Activated CD4-positive, alpha-beta memory T cell treated with anti-CD3 and anti-CD28 coated beads for 36 hours (primary cell): ENCODE results near the gene SLC30A5. TPM values are rescaled to one million over a fixed set of nuclear protein-coding genes. Genes with fewer than 3 reads are reported as not detected.
"Not testable (repeated sequence)": the region's sequence is repeated elsewhere in the genome, so short reads cannot be mapped to it uniquely, and the experiment has no call there.

ENCODE experiments used
- CTCF ChIA-PET: fragments of 350-600 bp; sonication (Branson Sonifier 250); formaldehyde crosslinking; loops from one replicate; lab custom pipeline; 2021; ENCODE audit warnings: antibody characterized with exemption, inconsistent platforms; lab: Charles Lee
- POLR2A ChIA-PET: fragments of 350-600 bp; sonication (Branson Sonifier 250); formaldehyde crosslinking; loops from one replicate; lab custom pipeline; 2021; ENCODE audit warnings: antibody characterized with exemption; lab: Charles Lee
- DNase-seq: peaks from one replicate; pipeline ENCODE4 v3.0.0-alpha.2; 2020
- H3K27ac Mint-ChIP-seq: one replicate; pipeline ENCODE4 v1.8.0; 2021; ENCODE audit warnings: mixed read lengths
- H3K27me3 Mint-ChIP-seq: one replicate; pipeline ENCODE4 v1.8.0; 2021; ENCODE audit warnings: mixed read lengths
- H3K36me3 Mint-ChIP-seq: one replicate; pipeline ENCODE4 v1.8.0; 2021; ENCODE audit warnings: mixed read lengths
- H3K4me1 Mint-ChIP-seq: one replicate; pipeline ENCODE4 v1.8.0; 2021; ENCODE audit warnings: low read depth, mixed read lengths
- H3K4me3 Mint-ChIP-seq: one replicate; pipeline ENCODE4 v1.8.0; 2021; ENCODE audit warnings: mild to moderate bottlenecking, mixed read lengths
- H3K9me3 Mint-ChIP-seq: one replicate; pipeline ENCODE4 v1.8.0; 2021; ENCODE audit warnings: mixed read lengths
- intact Hi-C: fragments of 100-400 bp; cut with micrococcal nuclease; formaldehyde crosslinking; loops from one replicate; pipeline ENCODE4 v1.15.1; 2023
- total RNA-seq, 2 experiments: library from RNA; stranded (reverse); gene quantifications; one replicate each; pipeline ENCODE4 v1.2.3, GENCODE V29; 2021

The SLC30A5 gene
- total RNA-seq, 2 experiments from 2014 or later: 42.8 to 49.0 TPM

DNA sequence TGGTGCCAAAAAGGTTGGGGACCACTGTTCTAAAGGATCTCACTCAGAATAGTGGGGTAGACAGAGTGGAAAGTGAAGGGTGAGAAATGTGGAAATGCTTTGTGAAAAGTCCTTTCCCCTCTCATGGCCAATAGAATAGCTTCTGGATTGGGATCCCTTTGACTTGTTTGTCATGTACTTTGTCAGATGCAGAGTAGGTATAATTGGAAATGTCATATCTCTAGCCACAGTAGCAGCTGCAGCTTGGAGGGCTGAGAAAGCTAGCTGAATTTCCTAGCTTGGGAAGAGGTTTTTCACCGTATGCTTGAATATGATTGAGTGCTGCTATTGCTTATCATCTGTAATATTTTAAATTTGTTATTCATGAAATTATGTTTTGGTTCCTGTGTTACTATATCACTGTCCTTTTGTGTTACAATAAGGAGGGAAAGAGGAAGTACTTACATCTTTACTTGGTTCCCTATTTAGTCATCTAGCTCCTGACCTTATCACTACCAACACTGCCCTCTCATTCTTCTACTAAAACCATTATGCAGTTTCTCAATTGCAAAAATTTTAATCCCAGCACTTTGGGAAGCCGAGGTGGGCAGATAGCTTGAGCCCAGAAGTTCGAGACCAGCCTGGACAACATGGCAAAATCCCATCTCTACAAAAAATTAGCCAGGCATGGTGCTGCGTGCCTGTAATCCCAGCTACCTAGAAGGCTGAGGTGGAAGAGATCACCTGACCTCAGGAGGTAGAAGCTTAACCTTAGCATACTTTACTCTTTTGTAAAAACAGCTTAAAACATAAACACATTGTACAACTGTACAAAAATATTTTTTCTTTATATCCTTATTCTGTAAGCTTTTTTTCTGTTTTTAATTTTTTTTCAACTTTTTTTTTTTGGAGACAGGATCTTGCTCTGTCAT is 12.4 kb downstream of the SLC30A5 start:
- H3K4me3 Mint-ChIP-seq: no peak overlapping the region
- peaks cover 5% of the 10 kb centered on the region for H3K4me1 Mint-ChIP-seq
- H3K9me3 Mint-ChIP-seq: no peaks in the 10 kb centered on the region
- ChIA-PET CTCF (interaction anchor here (1.4 kb wide), 1 partner anchor 13 kb away, joined by 6 read pairs; the partner anchor contains the start of gene SLC30A5), POLR2A (interaction anchor here (1.1 kb wide), 1 partner anchor 11 kb away, joined by 5 read pairs; no protein-coding TSS in a partner anchor)
- H3K27me3 Mint-ChIP-seq: no peaks in the 10 kb centered on the region
- intact Hi-C loops: no loop called here
- peaks cover 38% of the 10 kb centered on the region for H3K36me3 Mint-ChIP-seq
- DNase-seq: no peak
- no peak overlapping the region for H3K27ac Mint-ChIP-seq

DNA sequence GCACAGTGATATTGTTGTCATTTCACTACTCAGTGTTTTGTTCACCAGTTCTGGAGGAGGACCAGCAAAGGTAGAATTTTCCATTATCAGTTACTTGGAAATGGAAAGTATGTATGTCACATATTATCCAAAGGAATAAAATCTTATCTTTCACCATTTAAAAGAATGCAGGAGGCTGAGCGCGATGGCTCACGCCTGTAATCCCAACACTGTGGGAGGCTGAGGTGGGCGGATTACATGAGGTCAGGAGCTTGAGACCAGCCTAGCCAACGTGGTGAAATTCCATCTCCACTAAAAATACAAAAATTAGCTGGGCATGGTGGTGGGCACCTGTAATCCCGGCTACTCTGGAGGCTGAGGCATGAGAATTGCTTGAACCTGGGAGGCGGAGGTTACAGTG is 14.6 kb downstream of the SLC30A5 start:
- H3K4me1 Mint-ChIP-seq, H3K4me3 Mint-ChIP-seq, POLR2A ChIA-PET, CTCF ChIA-PET, intact Hi-C loops, H3K9me3 Mint-ChIP-seq, DNase-seq, H3K27me3 Mint-ChIP-seq, H3K27ac Mint-ChIP-seq: not testable (repeated sequence)
- peaks cover 38% of the 10 kb centered on the region for H3K36me3 Mint-ChIP-seq

GRCh38 chr5:69113851-69114250 is 20.0 kb downstream of the SLC30A5 start:
- ChIA-PET POLR2A (no interaction called here), CTCF (interaction anchor here (1.3 kb wide), 1 partner anchor 20 kb away, joined by 4 read pairs; the partner anchor contains the start of gene SLC30A5)
- intact Hi-C loops: no loop called here
- no peaks in the 10 kb centered on the region for H3K27me3 Mint-ChIP-seq
- no peak overlapping the region for H3K4me3 Mint-ChIP-seq
- no peak for DNase-seq
- no peaks in the 10 kb centered on the region for H3K4me1 Mint-ChIP-seq
- no peaks in the 10 kb centered on the region for H3K9me3 Mint-ChIP-seq
- no peak overlapping the region for H3K27ac Mint-ChIP-seq
- peaks cover 36% of the 10 kb centered on the region for H3K36me3 Mint-ChIP-seq

GRCh38 chr5:69115526-69115925 is 21.7 kb downstream of the SLC30A5 start:
- CTCF ChIA-PET: interaction anchor here (0.7 to 3.0 kb wide), 2 partner anchors 22 to 259 kb away, joined by 3 to 10 read pairs; partner anchors contain the start of gene SLC30A5

GRCh38 chr5:69129413-69129812 is 35.6 kb downstream of the SLC30A5 start:
- ChIA-PET POLR2A (no interaction called here), CTCF (no interaction called here)
- Mint-ChIP-seq H3K4me3 (no peak overlapping the region), H3K9me3 (no peaks in the 10 kb centered on the region), H3K27ac (no peak overlapping the region), H3K27me3 (no peaks in the 10 kb centered on the region), H3K4me1 (no peaks in the 10 kb centered on the region), H3K36me3 (peaks cover 23% of the 10 kb centered on the region)
- intact Hi-C loops: no loop called here
- DNase-seq: no peak

More at GRCh38 chr5:69115526-69115925, 21.7 kb downstream of the SLC30A5 start:
- intact Hi-C loops: no loop called here
- Mint-ChIP-seq H3K9me3 (no peaks in the 10 kb centered on the region), H3K27ac (no peak overlapping the region), H3K4me1 (no peaks in the 10 kb centered on the region), H3K4me3 (no peak overlapping the region), H3K36me3 (peaks cover 27% of the 10 kb centered on the region), H3K27me3 (no peaks in the 10 kb centered on the region)
- no peak for DNase-seq
- POLR2A ChIA-PET: no interaction called here

DNA sequence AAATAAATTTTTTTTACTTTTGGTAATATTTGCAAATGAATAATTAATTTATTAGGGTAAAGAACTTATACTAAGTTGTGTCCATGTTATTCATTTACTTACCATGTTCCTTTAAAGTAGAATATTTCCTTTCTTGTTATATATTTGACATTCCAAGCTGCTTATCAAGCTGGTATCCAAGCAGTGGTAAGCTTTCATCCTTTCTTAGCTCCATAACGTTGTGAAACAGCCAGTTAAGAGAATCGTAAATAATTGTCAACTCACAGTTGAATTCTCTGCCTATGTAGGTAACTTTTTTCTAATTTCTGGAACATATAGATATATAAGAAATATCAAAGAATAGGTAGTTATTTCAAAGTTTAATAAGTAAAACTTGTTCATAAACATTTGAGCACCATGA is 36.4 kb downstream of the SLC30A5 start:
- Mint-ChIP-seq H3K27ac (no peak overlapping the region), H3K4me1 (no peaks in the 10 kb centered on the region), H3K4me3 (no peak overlapping the region), H3K9me3 (no peaks in the 10 kb centered on the region), H3K27me3 (no peaks in the 10 kb centered on the region), H3K36me3 (peaks cover 20% of the 10 kb centered on the region)
- no peak for DNase-seq
- CTCF ChIA-PET: no interaction called here
- intact Hi-C loops: no loop called here
- POLR2A ChIA-PET: no interaction called here

DNA sequence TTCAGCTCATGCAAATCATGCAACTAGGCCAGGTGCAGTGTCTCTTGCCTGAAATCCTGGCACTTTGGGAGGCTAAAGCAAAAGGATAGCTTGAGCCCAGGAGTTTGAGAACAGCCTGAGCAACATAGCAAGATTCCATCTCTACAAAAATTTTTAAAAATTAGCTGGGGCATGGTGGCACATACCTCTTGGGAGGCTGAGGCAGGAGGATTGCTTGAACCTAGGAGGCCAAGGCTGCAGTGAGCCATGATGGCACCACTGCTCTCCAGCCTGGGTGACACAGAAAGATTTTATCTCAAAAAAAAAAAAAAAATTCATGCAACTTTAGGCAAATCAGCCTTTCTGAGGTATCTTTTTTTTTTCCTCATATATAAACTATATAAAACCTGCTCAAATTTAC is 37.5 kb downstream of the SLC30A5 start:
- no peaks in the 10 kb centered on the region for H3K27me3 Mint-ChIP-seq
- no peak overlapping the region for H3K4me3 Mint-ChIP-seq
- intact Hi-C loops: no loop called here
- H3K36me3 Mint-ChIP-seq: peaks cover 17% of the 10 kb centered on the region
- no peaks in the 10 kb centered on the region for H3K9me3 Mint-ChIP-seq
- POLR2A ChIA-PET: no interaction called here
- H3K27ac Mint-ChIP-seq: no peak overlapping the region
- CTCF ChIA-PET: no interaction called here
- DNase-seq: no peak
- no peaks in the 10 kb centered on the region for H3K4me1 Mint-ChIP-seq

GRCh38 chr5:69134126-69134525 is 40.3 kb downstream of the SLC30A5 start:
- CTCF ChIA-PET: no interaction called here
- Mint-ChIP-seq H3K27me3 (no peaks in the 10 kb centered on the region), H3K27ac (no peak overlapping the region), H3K4me3 (no peak overlapping the region), H3K9me3 (no peaks in the 10 kb centered on the region), H3K4me1 (no peaks in the 10 kb centered on the region), H3K36me3 (peaks cover 6% of the 10 kb centered on the region)
- POLR2A ChIA-PET: no interaction called here
- intact Hi-C loops: no loop called here
- no peak for DNase-seq

- H3K4me3 Mint-ChIP-seq: no peak overlapping the region
- peaks cover 5% of the 10 kb centered on the region for H3K36me3 Mint-ChIP-seq
- H3K27me3 Mint-ChIP-seq: no peaks in the 10 kb centered on the region
- no peaks in the 10 kb centered on the region for H3K4me1 Mint-ChIP-seq
- H3K27ac Mint-ChIP-seq: no peak overlapping the region
- CTCF ChIA-PET: no interaction called here
- POLR2A ChIA-PET: no interaction called here
- H3K9me3 Mint-ChIP-seq: peaks cover 9% of the 10 kb centered on the region
- intact Hi-C loops: no loop called here
- no peak for DNase-seq
These were observed 42.5 kb downstream of the SLC30A5 start for GRCh38 chr5:69136293-69136692.

DNA sequence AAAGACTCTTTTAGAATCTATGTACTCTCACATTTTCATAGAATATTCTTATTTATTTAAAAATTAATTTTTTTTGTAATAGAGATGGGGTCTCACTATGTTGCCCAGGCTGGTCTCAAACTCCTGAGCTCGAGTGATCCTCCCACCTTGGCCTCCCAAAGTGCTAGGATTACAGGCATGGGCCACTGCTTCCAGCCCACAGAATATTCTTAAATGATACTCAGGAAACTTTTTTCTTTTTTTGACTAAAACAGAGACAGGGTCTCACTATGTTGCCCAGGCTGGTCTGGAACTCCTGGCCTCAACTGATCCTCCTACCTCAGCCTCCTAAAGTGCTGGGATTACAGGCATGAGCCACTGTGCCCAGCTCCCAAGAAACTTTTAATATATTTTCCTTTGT is 43.4 kb downstream of the SLC30A5 start:
- POLR2A ChIA-PET: not testable (repeated sequence)

GRCh38 chr5:69137807-69138206 is 44.0 kb downstream of the SLC30A5 start:
- intact Hi-C loops: no loop called here
- no peak overlapping the region for H3K27ac Mint-ChIP-seq
- no peak overlapping the region for H3K4me3 Mint-ChIP-seq
- H3K9me3 Mint-ChIP-seq: peaks cover 10% of the 10 kb centered on the region
- H3K4me1 Mint-ChIP-seq: no peaks in the 10 kb centered on the region
- H3K36me3 Mint-ChIP-seq: peaks cover 5% of the 10 kb centered on the region
- H3K27me3 Mint-ChIP-seq: no peaks in the 10 kb centered on the region
- CTCF ChIA-PET: no interaction called here
- no peak for DNase-seq
- POLR2A ChIA-PET: no interaction called here

More for the DNA sequence above, 43.4 kb downstream of the SLC30A5 start:
- H3K4me1 Mint-ChIP-seq, CTCF ChIA-PET, H3K9me3 Mint-ChIP-seq, H3K36me3 Mint-ChIP-seq, H3K4me3 Mint-ChIP-seq, H3K27me3 Mint-ChIP-seq, H3K27ac Mint-ChIP-seq, intact Hi-C loops, DNase-seq: not testable (repeated sequence)

- intact Hi-C loops: no loop called here
- no peaks in the 10 kb centered on the region for H3K4me1 Mint-ChIP-seq
- ChIA-PET CTCF (no interaction called here), POLR2A (no interaction called here)
- no peak overlapping the region for H3K27ac Mint-ChIP-seq
- H3K36me3 Mint-ChIP-seq: peaks cover under 1% of the 10 kb centered on the region
- H3K9me3 Mint-ChIP-seq: peaks cover 10% of the 10 kb centered on the region
- no peak for DNase-seq
- no peaks in the 10 kb centered on the region for H3K27me3 Mint-ChIP-seq
- H3K4me3 Mint-ChIP-seq: no peak overlapping the region
These were observed 45.0 kb downstream of the SLC30A5 start for GRCh38 chr5:69138766-69139165.
